A549 (cell line): ENCODE results near the gene GRK6.

Experiments
- JUNB ChIP-seq: fragments of >200 bp; sonication (Bioruptor Twin); formaldehyde crosslinking; IDR thresholded peaks from 2 replicates; pipeline ENCODE4 v1.6.1; 2016
- PHF8 ChIP-seq: fragments of 200-600 bp; sonication (generic); IDR thresholded peaks from 2 replicates; pipeline ENCODE4 v1.6.1; 2016; ENCODE audit warnings: low read depth, mild to moderate bottlenecking, antibody characterized with exemption, moderate library complexity, borderline replicate concordance
- POLR2A ChIP-seq: IDR thresholded peaks from 2 replicates; pipeline ENCODE4 v1.6.1; 2012; ENCODE audit warnings: mild to moderate bottlenecking, low read length
- RAD21 ChIP-seq, 2 experiments: fragments of >200 bp in 1 of 2; sonication (Bioruptor Twin) in 1 of 2; formaldehyde crosslinking in 1 of 2; IDR thresholded peaks in 1 of 2; conservative IDR thresholded peaks in 1 of 2; 2 replicates in 1 of 2; 3 replicates in 1 of 2; pipeline ENCODE4 v1.6.1; 2012 to 2018; ENCODE audit warnings: inconsistent platforms in 1 of 2
- TF ChIP-seq, protein P1 (sequence below): fragments of >200 bp; sonication (Bioruptor Twin); formaldehyde crosslinking; IDR thresholded peaks from 3 replicates; pipeline ENCODE4 v1.5.1; 2016
- TF ChIP-seq, protein P2 (sequence below): fragments of 450-650 bp; IDR thresholded peaks from 2 replicates; pipeline ENCODE4 v1.6.1; 2014; ENCODE audit warnings: antibody characterized with exemption
- TF ChIP-seq, protein P3 (sequence below): IDR thresholded peaks from 2 replicates; pipeline ENCODE4 v1.6.1; 2012

DNA sequence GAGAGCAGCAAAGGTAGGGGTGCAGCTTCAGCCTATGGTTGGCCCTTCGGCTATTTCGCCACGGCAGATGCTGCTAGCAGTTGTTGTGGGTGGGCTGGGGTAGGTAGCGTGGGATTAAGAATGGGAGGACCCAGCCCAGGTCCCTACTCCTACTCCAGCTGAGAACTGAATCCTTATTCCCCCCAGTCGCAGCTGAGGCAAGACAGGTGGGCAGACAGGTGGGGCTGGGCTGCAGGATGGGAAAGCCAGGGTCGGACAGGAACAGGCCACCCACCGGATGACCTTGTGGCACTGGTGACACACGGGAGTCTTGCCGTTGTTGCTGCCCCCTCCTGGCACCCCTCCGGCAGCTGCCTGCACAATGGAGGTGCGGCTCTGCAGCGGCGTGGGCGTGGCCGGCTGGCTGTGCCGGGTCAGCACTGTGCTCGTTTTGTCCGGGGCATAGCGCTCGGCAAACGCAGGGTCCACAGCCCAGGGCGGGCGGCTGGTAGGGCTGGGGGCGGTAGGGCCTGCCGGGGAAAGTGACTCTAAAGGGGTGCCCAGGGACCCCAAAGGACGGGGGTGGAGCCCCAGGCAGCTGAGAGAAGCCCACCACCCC is 62.7 kb downstream of the GRK6 start:
- TF ChIP-seq, protein P1, sequence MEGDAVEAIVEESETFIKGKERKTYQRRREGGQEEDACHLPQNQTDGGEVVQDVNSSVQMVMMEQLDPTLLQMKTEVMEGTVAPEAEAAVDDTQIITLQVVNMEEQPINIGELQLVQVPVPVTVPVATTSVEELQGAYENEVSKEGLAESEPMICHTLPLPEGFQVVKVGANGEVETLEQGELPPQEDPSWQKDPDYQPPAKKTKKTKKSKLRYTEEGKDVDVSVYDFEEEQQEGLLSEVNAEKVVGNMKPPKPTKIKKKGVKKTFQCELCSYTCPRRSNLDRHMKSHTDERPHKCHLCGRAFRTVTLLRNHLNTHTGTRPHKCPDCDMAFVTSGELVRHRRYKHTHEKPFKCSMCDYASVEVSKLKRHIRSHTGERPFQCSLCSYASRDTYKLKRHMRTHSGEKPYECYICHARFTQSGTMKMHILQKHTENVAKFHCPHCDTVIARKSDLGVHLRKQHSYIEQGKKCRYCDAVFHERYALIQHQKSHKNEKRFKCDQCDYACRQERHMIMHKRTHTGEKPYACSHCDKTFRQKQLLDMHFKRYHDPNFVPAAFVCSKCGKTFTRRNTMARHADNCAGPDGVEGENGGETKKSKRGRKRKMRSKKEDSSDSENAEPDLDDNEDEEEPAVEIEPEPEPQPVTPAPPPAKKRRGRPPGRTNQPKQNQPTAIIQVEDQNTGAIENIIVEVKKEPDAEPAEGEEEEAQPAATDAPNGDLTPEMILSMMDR, result no peak
- TF ChIP-seq, protein P2, sequence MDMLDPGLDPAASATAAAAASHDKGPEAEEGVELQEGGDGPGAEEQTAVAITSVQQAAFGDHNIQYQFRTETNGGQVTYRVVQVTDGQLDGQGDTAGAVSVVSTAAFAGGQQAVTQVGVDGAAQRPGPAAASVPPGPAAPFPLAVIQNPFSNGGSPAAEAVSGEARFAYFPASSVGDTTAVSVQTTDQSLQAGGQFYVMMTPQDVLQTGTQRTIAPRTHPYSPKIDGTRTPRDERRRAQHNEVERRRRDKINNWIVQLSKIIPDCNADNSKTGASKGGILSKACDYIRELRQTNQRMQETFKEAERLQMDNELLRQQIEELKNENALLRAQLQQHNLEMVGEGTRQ, result no peak
- TF ChIP-seq PHF8, result no peak
- TF ChIP-seq POLR2A, result no peak
- TF ChIP-seq, protein P3, sequence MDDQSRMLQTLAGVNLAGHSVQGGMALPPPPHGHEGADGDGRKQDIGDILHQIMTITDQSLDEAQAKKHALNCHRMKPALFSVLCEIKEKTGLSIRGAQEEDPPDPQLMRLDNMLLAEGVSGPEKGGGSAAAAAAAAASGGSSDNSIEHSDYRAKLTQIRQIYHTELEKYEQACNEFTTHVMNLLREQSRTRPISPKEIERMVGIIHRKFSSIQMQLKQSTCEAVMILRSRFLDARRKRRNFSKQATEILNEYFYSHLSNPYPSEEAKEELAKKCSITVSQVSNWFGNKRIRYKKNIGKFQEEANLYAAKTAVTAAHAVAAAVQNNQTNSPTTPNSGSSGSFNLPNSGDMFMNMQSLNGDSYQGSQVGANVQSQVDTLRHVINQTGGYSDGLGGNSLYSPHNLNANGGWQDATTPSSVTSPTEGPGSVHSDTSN, result no peak
- no peak for TF ChIP-seq JUNB
- no peak for TF ChIP-seq RAD21 (conservative IDR thresholded peaks at IDR 0.05 in 1 of 2, IDR thresholded peaks at IDR 0.05 in 1 of 2)
